ACHN (cell line): Measurements from ENCODE around the gene TCP11L1.
A peak's percentile ranks its signal among the peaks of the same experiment; 100 is the strongest.
"Not testable (repeated sequence)": the region's sequence is repeated elsewhere in the genome, so short reads cannot be mapped to it uniquely, and the experiment has no call there.

Source experiments
- DNase-seq: peaks from one replicate; pipeline ENCODE4 v3.0.0-alpha.2; 2015
- in situ Hi-C: cut with HindIII; loops from 2 replicates; pipeline ENCODE4 v1.10.0; 2017; ENCODE audit warnings: low sequenced_read_pairs, low pct_ligation_motif_present, low pct_unique_long_range_greater_than_20kb

The TCP11L1 gene

GRCh38 chr11:33060271-33060670, 20.9 kb downstream of the TCP11L1 start:
- in situ Hi-C loops = no loop called here
- DNase-seq = no peak

DNA sequence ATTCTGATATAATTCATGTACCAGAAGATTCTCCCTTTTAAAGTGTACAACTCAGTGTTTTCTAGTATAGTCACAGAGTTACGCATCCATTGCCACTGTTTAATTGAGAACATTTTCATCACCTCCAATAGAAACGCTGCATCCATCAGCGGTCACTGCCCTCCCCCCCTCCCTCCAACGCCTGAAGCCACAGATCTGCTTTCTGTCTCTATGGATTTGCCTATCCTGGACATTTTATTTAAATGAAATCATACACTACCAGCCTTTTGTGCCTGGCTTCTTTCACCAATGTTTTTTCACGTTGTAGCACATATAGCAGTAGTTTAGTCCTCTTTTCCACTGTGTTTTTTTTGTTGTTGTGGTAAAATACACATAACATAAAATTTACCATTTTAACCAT, 22.8 kb downstream of the TCP11L1 start:
- in situ Hi-C loops = no loop called here
- no peak for DNase-seq

GRCh38 chr11:33063326-33063881, 24.0 kb downstream of the TCP11L1 start:
- in situ Hi-C loops = no loop called here
- DNase-seq = no peak

- in situ Hi-C loops = no loop called here
- DNase-seq = no peak
Measured at GRCh38 chr11:33064033-33064825, 24.9 kb downstream of the TCP11L1 start.

- in situ Hi-C loops = no loop called here
- DNase-seq = no peak
Measured at GRCh38 chr11:33064866-33065265, 25.5 kb downstream of the TCP11L1 start.

- DNase-seq = peak; percentile 56
- in situ Hi-C loops = no loop called here
Measured at GRCh38 chr11:33065445-33066178, 26.2 kb downstream of the TCP11L1 start.

DNA sequence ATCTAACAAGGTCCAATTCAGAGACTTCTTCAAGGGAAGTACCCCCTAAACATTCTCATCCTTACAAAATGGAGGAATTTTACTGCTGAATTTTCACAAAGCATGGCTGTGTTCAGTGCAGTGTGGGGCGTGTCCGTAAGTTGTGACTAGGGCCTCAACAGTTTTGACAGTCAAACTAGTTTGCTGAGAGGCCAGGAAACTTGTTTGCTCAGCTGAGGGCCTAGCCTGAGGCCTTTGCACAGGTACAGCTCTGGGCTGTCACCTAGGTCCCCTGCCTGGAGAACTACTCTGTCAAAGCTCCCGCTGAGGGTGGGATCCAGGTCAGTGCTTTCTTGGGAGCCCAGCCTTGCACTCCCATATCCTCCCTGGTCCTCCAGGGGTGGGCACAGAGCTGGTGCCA, 27.9 kb downstream of the TCP11L1 start:
- no peak for DNase-seq
- in situ Hi-C loops = no loop called here

DNA sequence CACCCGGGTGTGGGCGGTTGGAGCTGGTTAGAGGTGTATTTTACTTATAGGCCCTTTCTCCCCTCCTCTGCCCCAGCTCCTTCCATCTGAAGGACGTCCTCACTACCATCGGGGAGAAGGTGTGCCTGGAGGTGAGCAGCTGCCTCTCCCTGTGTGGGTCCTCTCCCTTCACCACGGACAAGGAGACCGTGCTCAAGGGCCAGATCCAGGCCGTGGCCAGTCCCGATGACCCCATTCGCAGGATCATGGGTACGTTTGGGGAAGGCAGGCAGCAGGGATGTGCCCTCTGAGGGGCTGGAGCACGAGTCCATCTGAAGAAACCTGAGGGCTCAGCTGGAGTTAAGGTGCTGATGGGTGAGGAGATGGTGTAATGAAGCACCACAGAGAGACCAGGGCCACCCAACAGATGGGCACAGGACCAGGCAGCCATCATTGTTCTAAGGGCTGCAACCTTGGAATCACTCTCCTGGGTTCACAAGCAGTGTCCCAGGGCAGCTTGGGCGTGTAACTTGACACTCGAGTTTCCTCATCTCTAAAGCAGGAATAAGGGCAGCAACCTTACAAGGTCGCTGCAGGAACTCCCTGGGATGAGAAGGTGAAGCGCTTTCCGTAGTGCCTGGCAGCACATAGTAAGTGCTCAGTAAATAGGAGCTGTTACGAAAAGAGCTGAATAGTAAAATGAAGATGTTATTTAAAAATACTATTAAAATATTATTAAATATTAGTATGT, 29.4 kb downstream of the TCP11L1 start:
- DNase-seq = no peak
- in situ Hi-C loops = no loop called here

GRCh38 chr11:33072465-33072864, 33.1 kb downstream of the TCP11L1 start:
- no peak for DNase-seq
- in situ Hi-C loops = no loop called here

- in situ Hi-C loops = no loop called here
- no peak for DNase-seq
Measured at GRCh38 chr11:33083918-33084317, 44.5 kb downstream of the TCP11L1 start.

DNA sequence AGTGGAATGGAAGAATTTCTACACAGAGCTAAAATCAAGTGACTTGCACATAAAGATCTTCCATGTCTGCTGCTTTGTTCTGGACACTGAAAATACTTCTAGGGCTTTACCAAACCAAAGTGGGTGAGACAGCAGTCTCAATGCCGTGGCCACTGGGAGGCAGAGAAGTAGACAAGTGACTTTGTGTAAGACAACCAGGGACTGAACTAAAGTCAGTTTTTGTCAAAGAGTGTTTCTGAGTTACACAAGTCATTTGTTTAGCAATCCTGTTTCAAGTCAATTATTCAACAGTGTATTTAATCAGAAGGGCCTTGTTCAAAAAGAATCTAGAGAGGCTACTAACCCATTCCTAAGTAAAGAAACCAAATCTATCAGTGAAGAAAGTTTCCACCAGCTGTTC, 46.6 kb downstream of the TCP11L1 start:
- in situ Hi-C loops = no loop called here
- no peak for DNase-seq

GRCh38 chr11:33089776-33090175, 50.4 kb downstream of the TCP11L1 start:
- in situ Hi-C loops = no loop called here
- DNase-seq = peak; percentile 11

- DNase-seq = no peak
- in situ Hi-C loops = no loop called here
Measured at GRCh38 chr11:33094157-33094556, 54.8 kb downstream of the TCP11L1 start.

- no peak for DNase-seq
- in situ Hi-C loops = no loop called here
Measured at GRCh38 chr11:33103836-33104235, 64.5 kb downstream of the TCP11L1 start.

GRCh38 chr11:33109294-33109895, 70.0 kb downstream of the TCP11L1 start:
- no peak for DNase-seq
- in situ Hi-C loops = no loop called here

DNA sequence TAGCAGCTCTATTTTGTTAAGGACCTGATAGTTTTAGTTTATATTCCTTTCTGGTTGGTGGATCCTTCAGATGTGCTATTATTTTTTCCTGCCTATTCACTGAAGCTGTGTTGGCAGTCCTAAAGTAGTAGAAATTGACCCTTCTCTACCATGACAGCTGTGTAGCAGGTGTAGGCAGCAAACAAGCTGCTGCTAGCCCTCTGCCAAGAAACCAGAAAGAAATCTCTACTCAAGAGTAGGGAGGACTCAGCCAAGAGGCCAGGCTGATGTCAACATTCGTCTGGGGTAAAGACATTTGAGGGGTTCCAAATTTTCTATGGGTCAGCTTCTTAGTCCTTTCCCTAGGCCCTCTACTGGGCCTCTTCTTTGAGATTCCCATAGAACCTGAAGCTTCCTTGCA, 70.7 kb downstream of the TCP11L1 start:
- no peak for DNase-seq
- in situ Hi-C loops = no loop called here

GRCh38 chr11:33116535-33116934, 77.2 kb downstream of the TCP11L1 start:
- DNase-seq = no peak
- in situ Hi-C loops = no loop called here

DNA sequence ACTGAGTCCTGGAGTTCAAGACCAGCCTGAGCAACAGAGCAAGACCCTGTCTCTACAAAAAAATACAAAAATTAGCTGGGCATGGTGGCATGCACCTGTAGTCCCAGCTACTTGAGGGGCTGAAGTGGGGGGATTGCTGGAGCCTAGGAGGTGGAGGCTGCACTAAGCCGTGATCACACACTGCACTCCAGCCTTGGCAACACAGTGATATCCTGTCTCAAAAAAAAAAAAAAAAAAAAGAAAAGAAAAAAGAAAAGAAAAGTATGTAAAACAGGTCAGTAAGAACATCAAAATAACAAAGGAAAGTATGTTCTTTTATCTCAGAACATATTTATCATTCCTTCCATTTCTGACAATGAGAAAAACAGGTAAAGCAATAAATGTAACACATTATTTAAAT, 83.3 kb downstream of the TCP11L1 start:
- in situ Hi-C loops, DNase-seq: not testable (repeated sequence)
